K562 (cell line): ENCODE data around the gene PACSIN3. TPM values are rescaled to one million over a fixed set of nuclear protein-coding genes. Genes with fewer than 3 reads are reported as not detected.

Experiments used
- ARNT ChIP-seq, 2 experiments: fragments of 450-650 bp; IDR thresholded peaks; 2 replicates each; pipeline ENCODE4 v1.6.1; 2016; ENCODE audit warnings: mild to moderate bottlenecking in 1 of 2
- CBX1 ChIP-seq: sonication (generic); IDR thresholded peaks from 2 replicates; pipeline ENCODE4 v1.6.1; 2016; ENCODE audit warnings: antibody characterized with exemption, low read depth, mild to moderate bottlenecking
- CCNT2 ChIP-seq: IDR thresholded peaks from 2 replicates; pipeline ENCODE4 v1.6.1; 2011; ENCODE audit warnings: borderline replicate concordance, low read depth, mild to moderate bottlenecking, moderate library complexity, mixed read lengths, low read length; ENCODE audit not compliant: insufficient read length; ENCODE audit errors: extremely low read depth
- ETS2 ChIP-seq: IDR thresholded peaks from 2 replicates; pipeline ENCODE4 v1.6.1; 2016; ENCODE audit warnings: borderline replicate concordance, missing genetic modification characterization, mild to moderate bottlenecking, moderate library complexity, missing compliant biosample characterization; ENCODE audit not compliant: poor library complexity, severe bottlenecking
- KDM2B ChIP-seq: fragments of 250-450 bp; sonication (Bioruptor Pico); IDR thresholded peaks from 2 replicates; pipeline ENCODE4 v1.8.0; 2021; ENCODE audit warnings: mild to moderate bottlenecking, moderate library complexity
- MAX ChIP-seq: sonication (generic); formaldehyde crosslinking; IDR thresholded peaks from 2 replicates; pipeline ENCODE4 v1.9.0; 2022; ENCODE audit warnings: mild to moderate bottlenecking, missing genetic modification reagents
- MCM7 ChIP-seq, 2 experiments: fragments of 450-650 bp; IDR thresholded peaks; 2 replicates each; pipeline ENCODE4 v1.6.1; 2016 to 2018
- POLR2G ChIP-seq: fragments of 200-400 bp; formaldehyde crosslinking; IDR thresholded peaks from 2 replicates; pipeline ENCODE4 v1.6.1; 2017; ENCODE audit warnings: low read depth, mild to moderate bottlenecking, antibody characterized with exemption, low read length, moderate library complexity
- STAT6 ChIP-seq: sonication (generic); formaldehyde crosslinking; IDR thresholded peaks from 2 replicates; pipeline ENCODE4 v1.8.1; 2023; ENCODE audit warnings: mild to moderate bottlenecking, missing genetic modification reagents
- polyA plus RNA-seq, 8 experiments: library from polyadenylated mRNA; depleted of rRNA in 4 of 8; stranded (reverse) in 5 of 8; unstranded in 3 of 8; fragments of >200 nt; fragmentation: Nextera tagmentation in 2 of 8; fragmentation: Illumina TruSeq in 1 of 8; extraction: Ambion mirVana in 2 of 8; extraction: Trizol in 1 of 8; gene quantifications; 2 replicates each; pipeline versions ENCODE4 v1.2.1 to v1.2.3, GENCODE V29; 2011 to 2014; ENCODE audit warnings: inconsistent platforms in 1 of 8, missing spikeins in 1 of 8
- total RNA-seq, 7 experiments: library from RNA; depleted of rRNA in 6 of 7; stranded (reverse); fragments of >200 nt in 6 of 7; fragmentation: Illumina TruSeq in 2 of 7; extraction: Trizol in 2 of 7; gene quantifications; 2 replicates each; pipeline versions ENCODE4 v1.2.1 to v1.2.3, GENCODE V29; 2011 to 2021; ENCODE audit warnings: low replicate concordance in 1 of 7
- TF ChIP-seq, protein P1 (sequence below): fragments of 450-650 bp; IDR thresholded peaks from 2 replicates; pipeline ENCODE4 v1.6.1; 2016; ENCODE audit warnings: mild to moderate bottlenecking, moderate library complexity
- TF ChIP-seq, protein P2 (sequence below): fragments of 200-800 bp; sonication (Bioruptor generic); IDR thresholded peaks from 2 replicates; pipeline ENCODE4 v1.6.1; 2017; ENCODE audit warnings: missing genetic modification characterization, missing compliant biosample characterization

The PACSIN3 gene
- total and polyA plus RNA-seq, 9 of the 15 experiments (the other 6 are each of a cell fraction or from before 2014, with no cell fraction given), result 0.13 to 18.1 (median 7.1) TPM

DNA sequence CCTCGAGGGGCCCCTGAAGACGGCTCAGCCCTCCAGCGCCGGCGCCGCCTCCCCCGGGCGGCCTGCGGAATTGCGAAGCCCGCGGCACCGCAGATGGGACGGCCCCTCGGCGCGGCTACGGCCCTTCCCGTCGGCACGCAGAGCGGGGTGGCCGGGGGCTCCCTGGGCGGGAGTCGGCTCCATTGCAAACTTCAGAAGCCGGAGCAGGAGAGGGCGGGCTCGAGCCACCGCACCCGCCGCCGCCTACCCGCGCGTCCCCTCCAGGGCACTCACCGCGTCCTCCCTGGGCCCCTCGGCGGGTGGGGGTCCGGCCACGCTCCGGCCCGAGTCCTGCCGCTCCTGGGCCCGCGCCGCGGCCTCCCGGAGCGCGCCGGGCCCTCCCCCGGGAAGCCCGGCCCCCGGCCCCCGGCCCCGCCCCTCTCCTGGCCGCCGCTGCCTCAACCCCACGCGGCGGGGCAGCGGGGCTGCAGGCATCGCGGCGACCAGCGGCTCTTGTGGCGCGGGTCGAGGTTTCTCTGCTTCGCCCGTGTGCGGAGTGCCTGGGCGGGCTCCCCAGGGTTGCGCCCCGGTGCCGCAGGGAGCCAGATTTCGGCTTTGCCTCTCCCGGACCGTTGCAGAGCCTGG, at the start of gene PACSIN3 (continued):
- TF ChIP-seq, protein P1, sequence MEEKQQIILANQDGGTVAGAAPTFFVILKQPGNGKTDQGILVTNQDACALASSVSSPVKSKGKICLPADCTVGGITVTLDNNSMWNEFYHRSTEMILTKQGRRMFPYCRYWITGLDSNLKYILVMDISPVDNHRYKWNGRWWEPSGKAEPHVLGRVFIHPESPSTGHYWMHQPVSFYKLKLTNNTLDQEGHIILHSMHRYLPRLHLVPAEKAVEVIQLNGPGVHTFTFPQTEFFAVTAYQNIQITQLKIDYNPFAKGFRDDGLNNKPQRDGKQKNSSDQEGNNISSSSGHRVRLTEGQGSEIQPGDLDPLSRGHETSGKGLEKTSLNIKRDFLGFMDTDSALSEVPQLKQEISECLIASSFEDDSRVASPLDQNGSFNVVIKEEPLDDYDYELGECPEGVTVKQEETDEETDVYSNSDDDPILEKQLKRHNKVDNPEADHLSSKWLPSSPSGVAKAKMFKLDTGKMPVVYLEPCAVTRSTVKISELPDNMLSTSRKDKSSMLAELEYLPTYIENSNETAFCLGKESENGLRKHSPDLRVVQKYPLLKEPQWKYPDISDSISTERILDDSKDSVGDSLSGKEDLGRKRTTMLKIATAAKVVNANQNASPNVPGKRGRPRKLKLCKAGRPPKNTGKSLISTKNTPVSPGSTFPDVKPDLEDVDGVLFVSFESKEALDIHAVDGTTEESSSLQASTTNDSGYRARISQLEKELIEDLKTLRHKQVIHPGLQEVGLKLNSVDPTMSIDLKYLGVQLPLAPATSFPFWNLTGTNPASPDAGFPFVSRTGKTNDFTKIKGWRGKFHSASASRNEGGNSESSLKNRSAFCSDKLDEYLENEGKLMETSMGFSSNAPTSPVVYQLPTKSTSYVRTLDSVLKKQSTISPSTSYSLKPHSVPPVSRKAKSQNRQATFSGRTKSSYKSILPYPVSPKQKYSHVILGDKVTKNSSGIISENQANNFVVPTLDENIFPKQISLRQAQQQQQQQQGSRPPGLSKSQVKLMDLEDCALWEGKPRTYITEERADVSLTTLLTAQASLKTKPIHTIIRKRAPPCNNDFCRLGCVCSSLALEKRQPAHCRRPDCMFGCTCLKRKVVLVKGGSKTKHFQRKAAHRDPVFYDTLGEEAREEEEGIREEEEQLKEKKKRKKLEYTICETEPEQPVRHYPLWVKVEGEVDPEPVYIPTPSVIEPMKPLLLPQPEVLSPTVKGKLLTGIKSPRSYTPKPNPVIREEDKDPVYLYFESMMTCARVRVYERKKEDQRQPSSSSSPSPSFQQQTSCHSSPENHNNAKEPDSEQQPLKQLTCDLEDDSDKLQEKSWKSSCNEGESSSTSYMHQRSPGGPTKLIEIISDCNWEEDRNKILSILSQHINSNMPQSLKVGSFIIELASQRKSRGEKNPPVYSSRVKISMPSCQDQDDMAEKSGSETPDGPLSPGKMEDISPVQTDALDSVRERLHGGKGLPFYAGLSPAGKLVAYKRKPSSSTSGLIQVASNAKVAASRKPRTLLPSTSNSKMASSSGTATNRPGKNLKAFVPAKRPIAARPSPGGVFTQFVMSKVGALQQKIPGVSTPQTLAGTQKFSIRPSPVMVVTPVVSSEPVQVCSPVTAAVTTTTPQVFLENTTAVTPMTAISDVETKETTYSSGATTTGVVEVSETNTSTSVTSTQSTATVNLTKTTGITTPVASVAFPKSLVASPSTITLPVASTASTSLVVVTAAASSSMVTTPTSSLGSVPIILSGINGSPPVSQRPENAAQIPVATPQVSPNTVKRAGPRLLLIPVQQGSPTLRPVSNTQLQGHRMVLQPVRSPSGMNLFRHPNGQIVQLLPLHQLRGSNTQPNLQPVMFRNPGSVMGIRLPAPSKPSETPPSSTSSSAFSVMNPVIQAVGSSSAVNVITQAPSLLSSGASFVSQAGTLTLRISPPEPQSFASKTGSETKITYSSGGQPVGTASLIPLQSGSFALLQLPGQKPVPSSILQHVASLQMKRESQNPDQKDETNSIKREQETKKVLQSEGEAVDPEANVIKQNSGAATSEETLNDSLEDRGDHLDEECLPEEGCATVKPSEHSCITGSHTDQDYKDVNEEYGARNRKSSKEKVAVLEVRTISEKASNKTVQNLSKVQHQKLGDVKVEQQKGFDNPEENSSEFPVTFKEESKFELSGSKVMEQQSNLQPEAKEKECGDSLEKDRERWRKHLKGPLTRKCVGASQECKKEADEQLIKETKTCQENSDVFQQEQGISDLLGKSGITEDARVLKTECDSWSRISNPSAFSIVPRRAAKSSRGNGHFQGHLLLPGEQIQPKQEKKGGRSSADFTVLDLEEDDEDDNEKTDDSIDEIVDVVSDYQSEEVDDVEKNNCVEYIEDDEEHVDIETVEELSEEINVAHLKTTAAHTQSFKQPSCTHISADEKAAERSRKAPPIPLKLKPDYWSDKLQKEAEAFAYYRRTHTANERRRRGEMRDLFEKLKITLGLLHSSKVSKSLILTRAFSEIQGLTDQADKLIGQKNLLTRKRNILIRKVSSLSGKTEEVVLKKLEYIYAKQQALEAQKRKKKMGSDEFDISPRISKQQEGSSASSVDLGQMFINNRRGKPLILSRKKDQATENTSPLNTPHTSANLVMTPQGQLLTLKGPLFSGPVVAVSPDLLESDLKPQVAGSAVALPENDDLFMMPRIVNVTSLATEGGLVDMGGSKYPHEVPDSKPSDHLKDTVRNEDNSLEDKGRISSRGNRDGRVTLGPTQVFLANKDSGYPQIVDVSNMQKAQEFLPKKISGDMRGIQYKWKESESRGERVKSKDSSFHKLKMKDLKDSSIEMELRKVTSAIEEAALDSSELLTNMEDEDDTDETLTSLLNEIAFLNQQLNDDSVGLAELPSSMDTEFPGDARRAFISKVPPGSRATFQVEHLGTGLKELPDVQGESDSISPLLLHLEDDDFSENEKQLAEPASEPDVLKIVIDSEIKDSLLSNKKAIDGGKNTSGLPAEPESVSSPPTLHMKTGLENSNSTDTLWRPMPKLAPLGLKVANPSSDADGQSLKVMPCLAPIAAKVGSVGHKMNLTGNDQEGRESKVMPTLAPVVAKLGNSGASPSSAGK, result no peak
- no peak for TF ChIP-seq MCM7 (IDR thresholded peaks at IDR 0.05)
- TF ChIP-seq ARNT (IDR thresholded peaks at IDR 0.05), result no peak
- no peak for TF ChIP-seq STAT6 (CRISPR knock-in tag)
- peak; percentile 72 for TF ChIP-seq POLR2G
- TF ChIP-seq, protein P2, sequence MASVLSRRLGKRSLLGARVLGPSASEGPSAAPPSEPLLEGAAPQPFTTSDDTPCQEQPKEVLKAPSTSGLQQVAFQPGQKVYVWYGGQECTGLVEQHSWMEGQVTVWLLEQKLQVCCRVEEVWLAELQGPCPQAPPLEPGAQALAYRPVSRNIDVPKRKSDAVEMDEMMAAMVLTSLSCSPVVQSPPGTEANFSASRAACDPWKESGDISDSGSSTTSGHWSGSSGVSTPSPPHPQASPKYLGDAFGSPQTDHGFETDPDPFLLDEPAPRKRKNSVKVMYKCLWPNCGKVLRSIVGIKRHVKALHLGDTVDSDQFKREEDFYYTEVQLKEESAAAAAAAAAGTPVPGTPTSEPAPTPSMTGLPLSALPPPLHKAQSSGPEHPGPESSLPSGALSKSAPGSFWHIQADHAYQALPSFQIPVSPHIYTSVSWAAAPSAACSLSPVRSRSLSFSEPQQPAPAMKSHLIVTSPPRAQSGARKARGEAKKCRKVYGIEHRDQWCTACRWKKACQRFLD (CRISPR knock-in tag), result no peak
- TF ChIP-seq ETS2 (tag), result no peak
- peak; percentile 45; the same call in 1 of the 2 replicates for TF ChIP-seq KDM2B (CRISPR knock-in tag)
- TF ChIP-seq MAX, result peak; percentile 12; the same call in 1 of the 2 replicates
- no peak for TF ChIP-seq CBX1
- TF ChIP-seq CCNT2, result peak; percentile 42
